Common myeloid progenitor, CD34-positive (primary cell): ENCODE results near the gene ZBTB24.
A peak's percentile ranks its signal among the peaks of the same experiment; 100 is the strongest.
"Not testable (repeated sequence)": the region's sequence is repeated elsewhere in the genome, so short reads cannot be mapped to it uniquely, and the experiment has no call there.

ENCODE experiments used
- CTCF ChIA-PET: fragments of 350-600 bp; sonication (Branson Sonifier 250); formaldehyde crosslinking; loops from one replicate; lab custom pipeline; 2021; ENCODE audit warnings: antibody characterized with exemption; lab: Charles Lee
- POLR2A ChIA-PET: fragments of 350-600 bp; sonication (Branson Sonifier 250); formaldehyde crosslinking; loops from one replicate; lab custom pipeline; 2021; ENCODE audit warnings: antibody characterized with exemption; lab: Charles Lee
- DNase-seq, 3 donors: peaks; one replicate each; pipeline versions ENCODE4 v3.0.0 to v3.0.0-alpha.2; 2013
- H3K27ac ChIP-seq, 2 experiments: 1 replicate in 1 of 2; 2 replicates in 1 of 2; pipeline ENCODE4 v1.7.0; 2013; ENCODE audit warnings: inconsistent platforms in 2 of 2, low read length in 2 of 2, mild to moderate bottlenecking in 2 of 2, low read depth in 1 of 2, moderate library complexity in 1 of 2; ENCODE audit not compliant: severe bottlenecking in 2 of 2, insufficient read depth in 1 of 2, poor library complexity in 1 of 2
- H3K27me3 ChIP-seq, 5 experiments: replicated peaks in 2 of 5; 1 replicate in 3 of 5; 2 replicates in 2 of 5; pipeline versions ENCODE4 v1.6.1 to v1.7.0; 2013; ENCODE audit warnings: low read length in 4 of 5, mild to moderate bottlenecking in 2 of 5, moderate library complexity in 2 of 5, inconsistent platforms in 1 of 5; ENCODE audit not compliant: insufficient read depth in 5 of 5, control insufficient read depth in 4 of 5
- H3K36me3 ChIP-seq, 4 experiments: 1 replicate in 2 of 4; 2 replicates in 2 of 4; pipeline versions ENCODE4 v1.6.1 to v1.7.0; 2013; ENCODE audit warnings: low read length in 3 of 4, control low read depth in 1 of 4, mild to moderate bottlenecking in 1 of 4; ENCODE audit not compliant: control insufficient read depth in 4 of 4, insufficient read depth in 4 of 4
- H3K4me1 ChIP-seq, 4 experiments: 1 replicate in 3 of 4; 2 replicates in 1 of 4; pipeline versions ENCODE4 v1.6.1 to v1.7.1; 2013; ENCODE audit warnings: low read length in 3 of 4, mild to moderate bottlenecking in 3 of 4, control low read depth in 1 of 4, inconsistent platforms in 1 of 4, moderate library complexity in 1 of 4; ENCODE audit not compliant: control insufficient read depth in 4 of 4, insufficient read depth in 4 of 4; ENCODE audit errors: control extremely low read depth in 1 of 4
- H3K4me3 ChIP-seq, 7 experiments: 1 replicate in 4 of 7; 2 replicates in 3 of 7; pipeline versions ENCODE4 v1.5.1 to v1.7.0; 2013; ENCODE audit warnings: mild to moderate bottlenecking in 7 of 7, low read length in 6 of 7, moderate library complexity in 6 of 7, inconsistent platforms in 2 of 7, low read depth in 2 of 7, control low read depth in 1 of 7; ENCODE audit not compliant: insufficient read depth in 4 of 7, control insufficient read depth in 1 of 7; ENCODE audit errors: extremely low read depth in 1 of 7
- H3K9me3 ChIP-seq, 5 experiments: 1 replicate in 4 of 5; 2 replicates in 1 of 5; pipeline versions ENCODE4 v1.6.1 to v1.7.1; 2013; ENCODE audit warnings: low read length in 4 of 5, mild to moderate bottlenecking in 2 of 5, inconsistent platforms in 1 of 5, low read depth in 1 of 5, moderate library complexity in 1 of 5; ENCODE audit not compliant: control insufficient read depth in 4 of 5, insufficient read depth in 2 of 5; ENCODE audit errors: control extremely low read depth in 1 of 5
- WGBS: methylation state at CpG from one replicate; pipeline ENCODE4 v1.1.5; 2013; ENCODE audit not compliant: insufficient coverage; 5-methylcytosine and 5-hydroxymethylcytosine counted together

Gene ZBTB24

GRCh38 chr6:109467696-109468095 lies 15.3 kb downstream of the ZBTB24 start:
- H3K36me3 ChIP-seq: peaks cover 17 to 85% (median 66%) of the 10 kb centered on the region in 4 experiments
- no peak overlapping the region for H3K4me3 ChIP-seq
- no peak for DNase-seq
- ChIA-PET POLR2A (no interaction called here), CTCF (no interaction called here)
- WGBS: 100% methylated on average over 5 of the region's 6 CpGs
- no peaks in the 10 kb centered on the region for H3K27me3 ChIP-seq
- H3K27ac ChIP-seq: no peak overlapping the region
- H3K4me1 ChIP-seq: no peaks in the 10 kb centered on the region
- no peaks in the 10 kb centered on the region for H3K9me3 ChIP-seq

GRCh38 chr6:109466212-109466923 lies 16.7 kb downstream of the ZBTB24 start:
- no peak for DNase-seq
- H3K4me3 ChIP-seq: no peak overlapping the region
- peaks cover 19 to 81% (median 63%) of the 10 kb centered on the region in 4 experiments for H3K36me3 ChIP-seq
- no peaks in the 10 kb centered on the region for H3K27me3 ChIP-seq
- no peaks in the 10 kb centered on the region for H3K4me1 ChIP-seq
- no peak overlapping the region for H3K27ac ChIP-seq
- H3K9me3 ChIP-seq: no peaks in the 10 kb centered on the region
- 94% methylated on average over 6 of the region's 7 CpGs for WGBS
- CTCF ChIA-PET: interaction anchor here (1.4 to 2.7 kb wide), 2 partner anchors 9 to 14 kb away, joined by 9 read pairs; no protein-coding TSS in a partner anchor
- POLR2A ChIA-PET: no interaction called here

DNA sequence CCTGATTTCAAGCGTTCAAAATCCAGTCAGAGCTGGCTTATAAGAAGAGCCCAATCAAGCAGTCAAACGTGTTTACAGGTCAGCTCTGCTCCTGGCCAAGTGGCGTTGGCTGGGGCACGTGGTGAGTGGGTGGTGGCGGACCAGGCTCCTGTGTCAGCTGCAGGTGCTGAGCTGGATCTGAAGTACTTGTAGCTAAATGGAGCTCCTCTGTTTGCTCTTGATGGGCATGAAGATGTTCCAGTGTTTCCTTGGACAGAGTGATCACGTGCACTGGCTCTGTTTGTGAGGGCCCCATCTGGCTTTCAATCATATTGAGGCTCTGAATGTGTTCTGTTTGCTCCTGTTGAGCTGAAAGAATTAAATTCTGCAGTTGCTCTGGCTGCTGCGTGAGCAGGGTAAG lies 17.2 kb downstream of the ZBTB24 start:
- Histone ChIP-seq H3K9me3 (no peaks in the 10 kb centered on the region), H3K36me3 (peaks cover 19 to 80% (median 58%) of the 10 kb centered on the region in 4 experiments), H3K27me3 (no peaks in the 10 kb centered on the region), H3K4me1 (no peaks in the 10 kb centered on the region), H3K4me3 (no peak overlapping the region), H3K27ac (no peak overlapping the region)
- ChIA-PET POLR2A (no interaction called here), CTCF (interaction anchor here (1.4 to 2.7 kb wide), 2 partner anchors 9 to 15 kb away, joined by 9 read pairs; no protein-coding TSS in a partner anchor)
- no peak for DNase-seq
- WGBS: 97% methylated on average over 7 of the region's 7 CpGs

GRCh38 chr6:109461733-109462526 lies 21.1 kb downstream of the ZBTB24 start:
- DNase-seq: peak in 2 of 3 donors; percentile 13 to 33
- peaks cover 13 to 43% (median 30%) of the 10 kb centered on the region in 4 experiments for H3K36me3 ChIP-seq
- peaks cover 2 to 23% (median 13%) of the 10 kb centered on the region in 4 experiments for H3K4me1 ChIP-seq
- H3K9me3 ChIP-seq: no peaks in the 10 kb centered on the region
- H3K4me3 ChIP-seq: no peak overlapping the region
- ChIA-PET CTCF (interaction anchor here (0.9 to 1.5 kb wide), 3 partner anchors 17 to 67 kb away, joined by 3 read pairs; no protein-coding TSS in a partner anchor), POLR2A (no interaction called here)
- WGBS: no CpG with 5 or more reads among the region's 1 CpG
- H3K27ac ChIP-seq: no peak overlapping the region
- H3K27me3 ChIP-seq: no peaks in the 10 kb centered on the region

- POLR2A ChIA-PET, H3K27ac ChIP-seq, H3K9me3 ChIP-seq, H3K4me3 ChIP-seq, DNase-seq, H3K27me3 ChIP-seq: not testable (repeated sequence)
- peaks cover 12 to 37% (median 26%) of the 10 kb centered on the region in 4 experiments for H3K36me3 ChIP-seq
- H3K4me1 ChIP-seq: peaks cover 4 to 30% (median 19%) of the 10 kb centered on the region in 4 experiments
- CTCF ChIA-PET: interaction anchor here (0.9 to 1.5 kb wide), 2 partner anchors 30 to 68 kb away, joined by 3 read pairs; no protein-coding TSS in a partner anchor
- no CpG with 5 or more reads among the region's 1 CpG for WGBS
Measured at GRCh38 chr6:109461205-109461604, 21.8 kb downstream of the ZBTB24 start.

- Histone ChIP-seq H3K27ac (no peak overlapping the region), H3K9me3 (no peaks in the 10 kb centered on the region), H3K4me3 (no peak overlapping the region), H3K27me3 (no peaks in the 10 kb centered on the region), H3K36me3 (peaks cover 5 to 28% (median 17%) of the 10 kb centered on the region in 4 experiments), H3K4me1 (peaks cover 4 to 35% (median 21%) of the 10 kb centered on the region in 4 experiments)
- ChIA-PET POLR2A (interaction anchor here (0.6 kb wide), 1 partner anchor 295 kb away, joined by 3 read pairs; no protein-coding TSS in a partner anchor), CTCF (interaction anchor here (0.6 to 1.5 kb wide), 5 partner anchors 10 to 492 kb away, joined by 3 to 8 read pairs (median 3); no protein-coding TSS in a partner anchor)
- no peak for DNase-seq
- no CpG with 5 or more reads among the region's 3 CpGs for WGBS
Measured at GRCh38 chr6:109460161-109460829, 22.7 kb downstream of the ZBTB24 start.
